Endodermal cell (in vitro differentiated cells): Measurements from ENCODE around the gene TYW1. TPM values are rescaled to one million over a fixed set of nuclear protein-coding genes. Genes with fewer than 3 reads are reported as not detected.
"Not testable (repeated sequence)": the region's sequence is repeated elsewhere in the genome, so short reads cannot be mapped to it uniquely, and the experiment has no call there.

Source experiments
- DNase-seq: peaks from one replicate; pipeline ENCODE4 v3.0.0-alpha.2; 2017
- H3K27ac ChIP-seq: 2 replicates; pipeline ENCODE4 v1.5.1; 2013; ENCODE audit warnings: mild to moderate bottlenecking, low read depth, low read length, moderate library complexity
- H3K27me3 ChIP-seq: 2 replicates; pipeline ENCODE4 v1.6.1; 2013; ENCODE audit warnings: mild to moderate bottlenecking, low read length, moderate library complexity; ENCODE audit not compliant: insufficient read depth, control insufficient read depth, poor library complexity, severe bottlenecking
- H3K36me3 ChIP-seq: 2 replicates; pipeline ENCODE4 v1.7.0; 2013; ENCODE audit warnings: mild to moderate bottlenecking, low read length, moderate library complexity; ENCODE audit not compliant: control insufficient read depth, insufficient read depth
- H3K4me1 ChIP-seq: one replicate; pipeline ENCODE4 v1.7.0; 2013; ENCODE audit warnings: low read length; ENCODE audit not compliant: control insufficient read depth, insufficient read depth
- H3K4me3 ChIP-seq: 2 replicates; pipeline ENCODE4 v1.5.1; 2013; ENCODE audit warnings: mild to moderate bottlenecking, low read length, moderate library complexity
- H3K9ac ChIP-seq: 2 replicates; pipeline ENCODE4 v1.6.1; 2013; ENCODE audit warnings: mild to moderate bottlenecking, low read length, moderate library complexity; ENCODE audit not compliant: poor library complexity, severe bottlenecking; ENCODE audit errors: extremely low read depth
- H3K9me3 ChIP-seq: 2 replicates; pipeline ENCODE4 v1.6.1; 2013; ENCODE audit warnings: mild to moderate bottlenecking, low read length, moderate library complexity; ENCODE audit not compliant: control insufficient read depth
- H3K27ac Mint-ChIP-seq: 2 replicates; pipeline ENCODE4 v1.8.0; 2020; ENCODE audit warnings: mixed read lengths
- H3K27me3 Mint-ChIP-seq: 2 replicates; pipeline ENCODE4 v1.8.0; 2021; ENCODE audit warnings: mild to moderate bottlenecking, mixed read lengths; ENCODE audit not compliant: insufficient read depth
- H3K36me3 Mint-ChIP-seq: 2 replicates; pipeline ENCODE4 v1.8.0; 2020; ENCODE audit warnings: low read depth, mixed read lengths
- H3K4me1 Mint-ChIP-seq: 2 replicates; pipeline ENCODE4 v1.8.0; 2020; ENCODE audit warnings: mixed read lengths
- H3K4me3 Mint-ChIP-seq: 2 replicates; pipeline ENCODE4 v1.8.0; 2020; ENCODE audit warnings: mild to moderate bottlenecking, moderate library complexity, mixed read lengths
- H3K9me3 Mint-ChIP-seq: 2 replicates; pipeline ENCODE4 v1.8.0; 2020; ENCODE audit warnings: mild to moderate bottlenecking, mixed read lengths
- CTCF ChIP-seq: fragments of 200-600 bp; sonication (generic); conservative IDR thresholded peaks from 2 replicates; pipeline ENCODE4 v1.5.0; 2021; ENCODE audit warnings: antibody characterized with exemption, mild to moderate bottlenecking
- WGBS, 2 experiments: methylation state at CpG; one replicate each; pipeline versions ENCODE4 v1.1.5 to v1.1.7; 2013; ENCODE audit warnings: missing lambda C conversion rate in 2 of 2, mixed read lengths in 1 of 2; ENCODE audit not compliant: insufficient coverage in 1 of 2, insufficient read length in 1 of 2; 5-methylcytosine and 5-hydroxymethylcytosine counted together
- total RNA-seq, 2 donors: library from RNA; stranded (reverse); fragmentation: NEBNext Ultra II Directional in 1 of 2; extraction: Animal tissue kit (Norgen Biotek cat#: 25700) in 1 of 2; gene quantifications; 2 replicates in 1 of 2; 3 replicates in 1 of 2; pipeline ENCODE4 v1.2.1, GENCODE V29; 2021

Gene TYW1
- total RNA-seq, 2 donors from 2014 or later, result 17.8 to 18.7 TPM

DNA sequence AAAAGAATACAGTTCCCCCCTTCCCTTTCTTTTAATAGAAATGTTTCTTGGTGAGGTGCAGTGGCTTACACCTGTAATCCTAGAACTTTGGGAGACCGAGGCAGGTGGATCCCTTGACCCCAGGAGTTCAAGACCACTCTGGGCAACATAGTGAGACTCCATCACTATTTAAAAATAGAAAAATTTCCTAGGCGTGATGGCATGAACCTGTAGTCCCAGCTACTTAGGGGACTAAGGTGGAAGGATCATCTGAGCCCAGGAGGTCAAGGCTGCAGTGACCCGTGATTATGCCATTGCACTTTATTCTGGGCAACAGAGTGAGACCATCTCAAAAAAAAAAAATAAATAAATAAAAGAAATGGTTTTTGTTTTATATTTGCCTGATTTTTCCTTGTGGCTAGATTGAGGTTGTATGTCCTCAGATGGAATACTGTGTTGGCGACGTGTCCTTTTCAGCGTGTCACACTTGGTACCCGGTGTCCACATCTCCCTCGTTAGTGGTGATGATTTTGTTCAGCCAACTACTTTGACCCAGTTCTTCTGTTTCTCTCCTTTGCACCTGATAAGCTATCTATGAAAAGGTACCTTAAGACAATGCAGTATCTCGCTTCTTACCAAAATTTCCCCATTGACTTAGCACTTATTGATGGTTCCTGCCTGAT lies 202.4 kb downstream of the TYW1 start:
- not testable (repeated sequence) for H3K4me3 Mint-ChIP-seq, H3K4me1 Mint-ChIP-seq, H3K27me3 ChIP-seq, H3K9me3 Mint-ChIP-seq, H3K9me3 ChIP-seq, H3K36me3 ChIP-seq, H3K4me1 ChIP-seq, H3K9ac ChIP-seq, H3K4me3 ChIP-seq, DNase-seq, H3K27ac ChIP-seq, H3K27ac Mint-ChIP-seq, H3K27me3 Mint-ChIP-seq
- peaks cover 42% of the 10 kb centered on the region for H3K36me3 Mint-ChIP-seq
- 86% methylated on average over 6 of the region's 9 CpGs; no CpG with 5 or more reads in 1 of the 2 experiments for WGBS, 2 experiments

- 95 to 100% methylated on average over 2 of the region's 2 CpGs for WGBS, 2 experiments
- H3K27me3 ChIP-seq, H3K9ac ChIP-seq, H3K4me3 Mint-ChIP-seq, H3K27ac ChIP-seq, H3K27ac Mint-ChIP-seq, H3K27me3 Mint-ChIP-seq, H3K36me3 ChIP-seq, H3K4me3 ChIP-seq, H3K9me3 Mint-ChIP-seq, H3K4me1 ChIP-seq, H3K4me1 Mint-ChIP-seq, H3K9me3 ChIP-seq, DNase-seq: not testable (repeated sequence)
- peaks cover 27% of the 10 kb centered on the region for H3K36me3 Mint-ChIP-seq
Observed at GRCh38 chr7:67205772-67206171, 209.1 kb downstream of the TYW1 start.

DNA sequence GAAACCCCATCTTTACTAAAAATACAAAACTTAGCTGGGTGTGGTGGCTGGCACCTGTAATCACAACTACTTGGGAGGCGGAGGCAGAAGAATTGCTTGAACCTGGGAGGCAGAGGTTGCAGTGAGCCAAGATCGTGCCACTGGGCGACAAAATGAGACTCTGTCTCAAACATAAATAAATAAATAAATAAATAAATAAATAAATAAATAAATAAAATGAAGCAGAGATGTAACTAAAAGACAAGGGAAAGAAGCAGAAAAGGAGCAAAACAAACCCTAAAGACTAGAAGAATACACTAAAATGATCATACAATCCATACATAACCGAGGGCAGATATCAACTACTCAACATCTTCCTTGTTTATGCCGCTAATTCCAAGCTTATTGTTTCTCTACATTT lies 209.8 kb downstream of the TYW1 start:
- no peak overlapping the region for H3K4me3 ChIP-seq
- H3K27me3 ChIP-seq, result no peaks in the 10 kb centered on the region
- no peaks in the 10 kb centered on the region for H3K9me3 ChIP-seq
- no peak for DNase-seq
- no peak overlapping the region for H3K9ac ChIP-seq
- H3K9me3 Mint-ChIP-seq, result no peaks in the 10 kb centered on the region
- TF ChIP-seq CTCF, result no peak
- no peaks in the 10 kb centered on the region for H3K4me1 Mint-ChIP-seq
- peaks cover 24% of the 10 kb centered on the region for H3K36me3 Mint-ChIP-seq
- WGBS, 2 experiments, result 88 to 94% methylated on average over 2 to 3 of the region's 5 CpGs
- H3K27ac Mint-ChIP-seq, result no peak overlapping the region
- H3K27ac ChIP-seq, result no peak overlapping the region
- H3K4me3 Mint-ChIP-seq, result no peak overlapping the region
- no peaks in the 10 kb centered on the region for H3K27me3 Mint-ChIP-seq
- H3K4me1 ChIP-seq, result no peaks in the 10 kb centered on the region
- no peaks in the 10 kb centered on the region for H3K36me3 ChIP-seq

- H3K9ac ChIP-seq, H3K9me3 Mint-ChIP-seq, DNase-seq, H3K36me3 ChIP-seq, H3K4me3 Mint-ChIP-seq, H3K4me1 Mint-ChIP-seq, H3K27me3 Mint-ChIP-seq, H3K9me3 ChIP-seq, H3K27ac ChIP-seq, H3K4me1 ChIP-seq, H3K4me3 ChIP-seq, H3K27ac Mint-ChIP-seq, H3K27me3 ChIP-seq: not testable (repeated sequence)
- 100% methylated on average over 1 of the region's 4 CpGs; no CpG with 5 or more reads in 1 of the 2 experiments for WGBS, 2 experiments
- H3K36me3 Mint-ChIP-seq, result peaks cover 18% of the 10 kb centered on the region
Observed at GRCh38 chr7:67208656-67209055, 212.0 kb downstream of the TYW1 start.
